Esophagus squamous epithelium (tissue), 5 donors: Measurements from ENCODE around the gene CNOT6. TPM values are rescaled to one million over a fixed set of nuclear protein-coding genes. Genes with fewer than 3 reads are reported as not detected.

Experiments used
- DNase-seq: peaks from one replicate; lab custom pipeline; 2025; lab: John Stamatoyannopoulos, UW
- H3K27ac ChIP-seq, 4 donors: fragments of 200-600 bp; sonication (generic); one replicate each; pipeline ENCODE4 v1.5.1; 2016 to 2019; ENCODE audit warnings: mild to moderate bottlenecking in 1 of 4
- H3K27me3 ChIP-seq, 4 donors: fragments of 200-600 bp; sonication (generic); 1 replicate in 3 of 4; 2 replicates in 1 of 4; pipeline versions ENCODE4 v1.5.1 to v1.6.0; 2017 to 2021; ENCODE audit warnings: antibody characterized with exemption in 1 of 4
- H3K36me3 ChIP-seq, 3 donors: fragments of 200-600 bp; sonication (generic); one replicate each; pipeline ENCODE4 v1.5.1; 2016 to 2019
- H3K4me1 ChIP-seq, 3 donors: fragments of 200-600 bp; sonication (generic); one replicate each; pipeline ENCODE4 v1.5.1; 2017 to 2019
- H3K4me3 ChIP-seq, 4 donors: fragments of 200-600 bp; sonication (generic); 1 replicate in 3 of 4; 2 replicates in 1 of 4; pipeline ENCODE4 v1.5.1; 2016 to 2019; ENCODE audit warnings: mild to moderate bottlenecking in 2 of 4, moderate library complexity in 1 of 4
- H3K9me3 ChIP-seq, 3 donors: fragments of 200-600 bp; sonication (generic); one replicate each; pipeline ENCODE4 v1.5.1; 2016 to 2019
- POLR2A ChIP-seq, 4 donors: fragments of 450-650 bp; IDR thresholded peaks; one replicate each; pipeline ENCODE4 v1.6.1; 2017; ENCODE audit warnings: antibody characterized with exemption in 4 of 4, mild to moderate bottlenecking in 4 of 4, moderate library complexity in 3 of 4
- WGBS, 2 donors: methylation state at CpG; one replicate each; pipeline ENCODE4 v1.1.5; 2018; 5-methylcytosine and 5-hydroxymethylcytosine counted together
- intact Hi-C: fragments of 100-400 bp; cut with DNase I; formaldehyde crosslinking; loops from one replicate; pipeline ENCODE4 v1.15.0; 2022
- total RNA-seq, 4 donors: library from RNA; depleted of rRNA; stranded (reverse); fragments of >200 nt; gene quantifications; one replicate each; pipeline ENCODE4 v1.1.0, GENCODE V29; 2016
- TF ChIP-seq, protein P1 (sequence below), 6 experiments: fragments of 450-650 bp in 4 of 6; fragments of 200-600 bp in 2 of 6; sonication (generic) in 2 of 6; IDR thresholded peaks; one replicate each; pipeline ENCODE4 v1.5.1; 2016 to 2019; ENCODE audit warnings: antibody characterized with exemption in 6 of 6, mild to moderate bottlenecking in 4 of 6, moderate library complexity in 4 of 6
- donor health status: DM: yes; HTN: yes; CAD: no.

The CNOT6 gene
- total RNA-seq, 4 donors from 2014 or later, result 11.8 to 27.5 (median 16.5) TPM

DNA sequence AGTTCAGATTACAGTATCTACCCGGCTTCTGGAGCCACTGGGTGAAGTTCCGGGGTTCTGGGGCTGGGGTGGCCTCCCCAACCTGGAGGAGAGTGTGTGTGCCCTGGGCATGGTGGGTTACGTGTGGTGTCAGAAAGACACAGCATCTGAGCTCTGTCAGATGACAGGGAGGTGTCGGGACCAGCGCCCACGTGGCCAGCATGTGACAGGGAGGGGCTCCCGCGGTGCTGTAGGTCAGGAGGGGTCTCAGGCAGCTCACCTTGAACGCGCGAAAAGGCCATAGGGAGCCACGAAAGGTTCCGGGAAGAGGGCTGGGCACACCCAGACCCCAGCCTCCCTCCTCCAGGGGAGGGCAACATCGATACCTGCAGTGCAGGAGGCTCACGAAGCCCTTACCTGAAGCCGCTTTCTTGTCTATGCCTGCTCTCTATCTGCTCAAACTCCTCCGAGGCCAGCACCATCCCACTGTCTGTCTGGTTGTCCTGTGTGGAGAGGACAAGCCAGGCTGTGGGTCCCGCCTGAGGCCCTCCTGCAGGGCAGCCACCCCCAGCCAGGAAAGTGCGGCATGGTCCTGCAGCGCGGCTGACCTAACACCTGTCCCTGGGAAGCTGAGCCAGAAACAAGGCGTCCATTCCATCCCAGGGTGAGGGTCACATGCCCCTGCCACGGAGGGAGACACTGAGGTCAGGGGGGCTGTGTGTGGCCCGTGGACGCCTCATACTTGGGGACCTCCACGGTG is 114.6 kb downstream of the CNOT6 start:
- no peak overlapping the region for H3K4me3 ChIP-seq
- no peaks in the 10 kb centered on the region for H3K36me3 ChIP-seq
- WGBS, 2 donors, result 82 to 87% methylated on average over 16 of the region's 26 CpGs
- H3K9me3 ChIP-seq, result no peaks in the 10 kb centered on the region
- DNase-seq, result no peak
- no peaks in the 10 kb centered on the region for H3K4me1 ChIP-seq
- intact Hi-C loops, result no loop called here
- H3K27me3 ChIP-seq, result peaks cover 0 to 18% (median 0%) of the 10 kb centered on the region in 4 donors
- TF ChIP-seq, protein P1, sequence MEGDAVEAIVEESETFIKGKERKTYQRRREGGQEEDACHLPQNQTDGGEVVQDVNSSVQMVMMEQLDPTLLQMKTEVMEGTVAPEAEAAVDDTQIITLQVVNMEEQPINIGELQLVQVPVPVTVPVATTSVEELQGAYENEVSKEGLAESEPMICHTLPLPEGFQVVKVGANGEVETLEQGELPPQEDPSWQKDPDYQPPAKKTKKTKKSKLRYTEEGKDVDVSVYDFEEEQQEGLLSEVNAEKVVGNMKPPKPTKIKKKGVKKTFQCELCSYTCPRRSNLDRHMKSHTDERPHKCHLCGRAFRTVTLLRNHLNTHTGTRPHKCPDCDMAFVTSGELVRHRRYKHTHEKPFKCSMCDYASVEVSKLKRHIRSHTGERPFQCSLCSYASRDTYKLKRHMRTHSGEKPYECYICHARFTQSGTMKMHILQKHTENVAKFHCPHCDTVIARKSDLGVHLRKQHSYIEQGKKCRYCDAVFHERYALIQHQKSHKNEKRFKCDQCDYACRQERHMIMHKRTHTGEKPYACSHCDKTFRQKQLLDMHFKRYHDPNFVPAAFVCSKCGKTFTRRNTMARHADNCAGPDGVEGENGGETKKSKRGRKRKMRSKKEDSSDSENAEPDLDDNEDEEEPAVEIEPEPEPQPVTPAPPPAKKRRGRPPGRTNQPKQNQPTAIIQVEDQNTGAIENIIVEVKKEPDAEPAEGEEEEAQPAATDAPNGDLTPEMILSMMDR (IDR thresholded peaks at IDR 0.05), result no peak
- no peak for TF ChIP-seq POLR2A (IDR thresholded peaks at IDR 0.05)
- no peak overlapping the region for H3K27ac ChIP-seq

DNA sequence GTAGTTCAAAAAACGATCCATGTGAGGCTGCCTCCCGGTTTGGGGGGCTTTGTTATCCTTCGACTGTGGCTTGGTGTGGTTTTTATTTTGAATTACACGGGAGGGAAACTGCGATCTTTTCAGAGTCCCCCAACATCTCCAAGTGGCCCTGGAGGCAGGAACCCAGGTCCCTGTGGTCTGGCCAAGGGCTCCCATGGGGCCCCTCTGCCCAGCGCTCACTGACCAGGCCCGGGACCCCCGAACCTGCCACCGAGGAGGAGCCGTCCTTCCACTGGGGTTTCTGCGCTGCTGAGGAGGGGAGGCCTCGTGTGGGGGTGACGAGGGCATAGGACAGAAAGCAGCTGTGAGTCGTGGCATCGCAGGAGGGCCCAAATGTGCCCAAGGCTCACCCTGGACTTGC is 115.2 kb downstream of the CNOT6 start:
- Histone ChIP-seq H3K4me1 (no peaks in the 10 kb centered on the region), H3K36me3 (no peaks in the 10 kb centered on the region), H3K27me3 (peaks cover 0 to 18% (median 0%) of the 10 kb centered on the region in 4 donors), H3K4me3 (no peak overlapping the region), H3K27ac (no peak overlapping the region), H3K9me3 (no peaks in the 10 kb centered on the region)
- 71 to 77% methylated on average over 1 to 5 of the region's 15 CpGs for WGBS, 2 donors
- TF ChIP-seq, protein P1 (IDR thresholded peaks at IDR 0.05), result no peak
- TF ChIP-seq POLR2A (IDR thresholded peaks at IDR 0.05), result no peak
- DNase-seq, result no peak
- intact Hi-C loops, result no loop called here

DNA sequence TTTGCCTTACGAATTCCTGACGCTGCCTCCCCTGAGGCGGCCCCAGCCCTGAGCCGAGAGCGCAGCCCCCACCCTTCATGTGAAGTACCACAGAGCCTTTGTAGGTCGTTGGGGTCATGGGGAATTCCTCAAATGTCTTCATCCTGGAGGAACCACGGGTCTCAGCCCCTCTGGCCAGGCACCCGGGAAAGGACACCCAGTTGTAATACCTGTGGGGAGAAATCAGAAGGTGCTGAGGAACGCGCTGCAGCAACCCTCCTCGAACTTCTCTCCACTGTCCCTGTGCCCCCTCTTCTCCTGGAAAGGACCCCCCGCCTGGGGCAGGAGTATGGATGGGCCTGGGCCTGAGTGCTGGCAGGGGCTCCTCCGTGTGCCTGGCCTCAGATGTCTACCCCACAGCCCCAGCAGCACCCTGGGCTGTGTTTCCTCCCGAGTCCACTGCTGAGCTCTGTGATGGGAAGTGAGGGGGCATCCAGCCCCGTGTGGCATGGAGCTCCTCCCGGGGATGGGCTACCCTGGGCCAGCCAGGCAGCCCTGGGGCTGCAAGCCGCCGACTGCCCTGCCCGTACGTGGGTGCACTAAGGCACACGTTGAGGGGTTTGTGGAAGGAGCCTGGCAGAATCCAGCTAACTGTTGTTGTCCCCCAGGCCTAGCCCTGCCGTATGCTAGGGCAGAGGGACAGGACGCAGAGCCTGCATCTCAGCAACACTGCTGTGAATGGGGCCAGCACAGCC is 115.8 kb downstream of the CNOT6 start:
- Histone ChIP-seq H3K27me3 (peaks cover 0 to 18% (median 0%) of the 10 kb centered on the region in 4 donors), H3K9me3 (no peaks in the 10 kb centered on the region), H3K27ac (no peak overlapping the region), H3K36me3 (no peaks in the 10 kb centered on the region), H3K4me1 (no peaks in the 10 kb centered on the region), H3K4me3 (no peak overlapping the region)
- no peak for DNase-seq
- TF ChIP-seq, protein P1 (IDR thresholded peaks at IDR 0.05), result no peak
- no peak for TF ChIP-seq POLR2A (IDR thresholded peaks at IDR 0.05)
- intact Hi-C loops, result no loop called here
- WGBS, 2 donors, result 81 to 85% methylated on average over 5 to 7 of the region's 23 CpGs

DNA sequence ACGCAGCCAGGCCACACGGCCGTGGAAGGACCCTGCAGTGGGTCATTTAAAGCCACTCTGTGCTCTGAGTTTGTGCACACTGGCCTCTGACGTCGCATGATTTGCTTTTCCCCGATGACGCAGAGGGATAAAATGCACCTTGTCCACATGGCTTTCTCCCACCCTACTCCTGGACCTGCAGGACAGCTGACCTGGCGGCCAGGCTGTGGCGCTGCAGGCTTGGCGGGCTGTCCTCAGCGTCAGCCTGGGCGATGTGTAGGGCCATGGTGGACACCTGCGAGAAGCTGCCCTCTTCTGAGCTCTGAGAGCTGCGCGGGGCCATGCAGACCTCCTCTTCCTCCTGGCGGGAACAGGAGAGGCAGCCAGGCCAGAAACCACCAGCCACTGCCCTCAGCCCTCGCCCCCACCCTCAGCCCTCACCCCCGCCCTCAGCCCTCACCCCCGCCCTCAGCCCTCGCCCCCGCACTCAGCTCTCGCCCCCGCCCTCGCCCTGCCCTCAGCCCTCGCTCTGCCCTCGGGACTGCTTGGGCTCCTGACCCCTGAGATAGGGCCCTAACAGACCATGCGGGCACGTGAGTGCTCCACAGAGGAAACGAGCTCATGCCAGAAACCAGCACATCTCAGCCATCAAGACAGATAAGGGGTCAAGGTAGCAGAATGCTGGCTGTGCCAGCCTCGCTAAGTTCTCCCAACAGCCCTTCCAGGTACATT is 117.1 kb downstream of the CNOT6 start:
- Histone ChIP-seq H3K27ac (no peak overlapping the region), H3K27me3 (peaks cover 0 to 16% (median 0%) of the 10 kb centered on the region in 4 donors), H3K36me3 (no peaks in the 10 kb centered on the region), H3K4me1 (no peaks in the 10 kb centered on the region), H3K9me3 (no peaks in the 10 kb centered on the region), H3K4me3 (no peak overlapping the region)
- intact Hi-C loops, result no loop called here
- WGBS, 2 donors, result 70 to 82% methylated on average over 19 to 21 of the region's 30 CpGs
- no peak for TF ChIP-seq POLR2A (IDR thresholded peaks at IDR 0.05)
- TF ChIP-seq, protein P1 (IDR thresholded peaks at IDR 0.05), result no peak
- DNase-seq, result no peak
